GM18873 (cell line): ENCODE data around the gene SLC6A13.
"Not testable (repeated sequence)": the region's sequence is repeated elsewhere in the genome, so short reads cannot be mapped to it uniquely, and the experiment has no call there.

ENCODE experiments used
- ATAC-seq: cut with Tn5 transposase; IDR thresholded peaks from one replicate; pipeline ENCODE4 v1.9.1; 2021; ENCODE audit warnings: mild to moderate bottlenecking, moderate library complexity, moderate number of reproducible peaks; ENCODE audit not compliant: unreplicated experiment, low FRiP score

SLC6A13 gene

DNA sequence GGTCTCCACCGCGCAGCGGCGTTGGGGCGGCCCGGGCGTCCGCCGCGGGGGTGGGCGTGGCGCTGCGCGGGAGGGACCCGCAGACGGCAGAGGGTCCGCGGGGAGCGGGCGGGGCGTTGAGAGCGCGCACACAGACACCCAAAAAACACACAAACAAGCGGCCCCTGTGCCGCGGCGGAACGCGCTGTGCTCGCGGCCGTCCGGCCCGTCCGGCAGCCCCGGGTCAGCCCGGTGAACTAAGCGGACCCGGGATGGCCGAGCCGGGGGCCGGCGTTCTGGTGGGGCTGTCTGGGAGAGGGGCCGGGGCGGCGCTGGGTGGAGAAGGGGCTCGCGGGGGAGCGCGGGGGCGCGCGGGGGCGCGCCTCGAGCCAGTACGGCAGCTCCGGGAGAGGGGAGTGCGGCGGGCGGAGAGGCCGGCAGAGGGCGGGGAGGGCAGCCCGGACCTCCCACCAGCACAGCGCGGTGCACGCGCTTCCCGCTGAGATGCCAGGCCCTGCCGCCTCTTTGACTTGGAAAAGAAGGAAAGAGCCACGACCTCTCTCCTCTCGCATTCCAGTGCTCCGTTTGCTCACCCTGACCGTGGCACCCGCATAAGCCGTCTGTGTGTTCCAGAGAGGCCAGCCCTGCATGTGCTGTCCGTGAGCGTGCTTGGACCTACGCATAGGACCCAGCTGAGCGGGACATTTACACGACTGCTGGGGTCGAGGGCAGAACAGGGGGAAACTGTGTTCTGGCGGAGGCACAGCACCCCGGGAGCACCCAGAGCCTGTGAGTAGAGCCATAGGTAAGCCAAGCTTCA, 59.0 kb downstream of the SLC6A13 start:
- no peak for ATAC-seq

DNA sequence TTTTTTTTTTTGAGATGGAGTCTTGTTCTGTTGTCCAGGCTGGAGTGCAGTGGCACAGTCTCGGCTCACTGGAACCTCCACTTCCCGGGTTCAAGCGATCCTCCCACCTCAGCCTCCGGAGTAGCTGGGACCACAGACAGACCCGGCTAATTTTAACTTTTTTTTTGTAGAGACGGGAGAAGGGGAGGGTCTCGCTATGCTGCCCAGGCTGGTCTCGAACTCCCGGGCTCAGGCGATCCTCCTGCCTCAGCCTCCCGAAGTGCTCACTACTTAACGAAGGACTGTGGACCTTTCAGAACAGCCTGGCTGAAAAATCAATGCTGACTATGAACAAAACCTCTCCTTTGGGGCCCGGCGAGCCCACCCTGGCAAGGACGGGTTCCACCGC, 59.6 kb downstream of the SLC6A13 start:
- no peak for ATAC-seq

DNA sequence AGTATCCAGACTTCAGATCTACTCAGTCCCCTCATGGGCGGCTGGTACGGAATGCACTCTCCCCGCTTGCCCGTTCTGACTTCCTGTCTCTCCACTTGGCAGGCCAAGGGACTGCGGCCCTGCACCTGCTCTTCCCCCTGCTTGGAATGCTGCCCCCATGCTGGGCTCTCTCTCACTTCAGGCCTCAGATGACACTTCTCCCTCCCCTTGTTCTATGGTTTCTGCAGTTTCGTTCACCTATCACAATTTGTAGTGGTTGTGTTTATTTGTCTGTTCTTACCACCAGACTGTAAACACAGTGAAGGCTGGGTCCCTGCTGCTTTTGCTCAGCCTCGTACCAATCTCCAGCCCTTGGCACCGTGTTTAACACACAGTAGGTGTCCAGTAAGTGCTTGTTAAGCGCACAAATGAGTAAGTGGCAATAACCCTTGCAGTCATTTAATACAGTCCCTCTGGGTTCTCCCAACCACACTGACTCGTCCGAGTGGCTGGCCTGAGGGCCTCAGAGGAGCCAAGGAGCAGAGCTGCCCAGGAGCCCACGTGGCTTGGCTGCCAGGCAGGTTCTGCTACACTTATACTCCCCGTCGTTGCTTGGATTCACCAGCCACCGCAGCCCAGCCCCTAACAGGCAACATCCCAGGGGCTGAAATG, 60.4 kb downstream of the SLC6A13 start:
- no peak for ATAC-seq

DNA sequence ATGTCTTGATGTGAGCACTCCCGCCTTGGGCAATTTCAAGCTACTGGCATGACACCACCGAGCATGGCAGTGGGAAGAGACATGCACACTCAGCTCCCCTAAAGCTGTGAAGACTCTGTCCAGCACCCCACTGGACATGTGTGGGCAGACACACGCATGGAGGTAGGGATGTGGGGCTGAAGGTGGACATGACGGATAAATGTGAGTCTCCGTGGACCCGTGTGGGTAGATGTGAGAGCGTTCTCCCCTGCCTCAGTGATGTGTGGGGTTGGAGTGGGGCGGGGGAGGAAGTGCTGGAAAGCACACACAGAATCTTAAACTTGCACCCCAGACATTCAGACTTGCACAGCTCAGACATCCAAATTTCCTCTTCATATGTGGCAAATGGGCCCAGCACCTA, 61.3 kb downstream of the SLC6A13 start:
- ATAC-seq: no peak

DNA sequence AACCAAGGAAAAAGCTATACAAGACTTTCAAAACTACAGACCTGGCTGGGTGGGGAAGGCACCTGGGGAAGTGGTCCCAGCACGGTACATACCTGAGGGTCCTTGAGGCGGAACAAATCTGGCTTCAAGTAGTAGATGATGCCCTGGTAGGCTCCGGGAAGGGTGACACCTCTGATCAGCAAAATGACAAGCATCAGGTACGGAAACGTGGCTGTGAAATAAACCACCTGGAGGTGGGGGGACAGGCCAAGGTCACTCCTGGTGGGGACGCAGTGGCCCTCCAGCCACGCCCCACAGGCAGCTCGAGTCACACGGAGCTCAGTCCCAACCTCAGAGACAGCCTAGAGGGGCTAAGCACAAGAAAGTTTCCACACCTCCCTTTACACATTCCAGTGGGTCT, 63.9 kb downstream of the SLC6A13 start:
- no peak for ATAC-seq

DNA sequence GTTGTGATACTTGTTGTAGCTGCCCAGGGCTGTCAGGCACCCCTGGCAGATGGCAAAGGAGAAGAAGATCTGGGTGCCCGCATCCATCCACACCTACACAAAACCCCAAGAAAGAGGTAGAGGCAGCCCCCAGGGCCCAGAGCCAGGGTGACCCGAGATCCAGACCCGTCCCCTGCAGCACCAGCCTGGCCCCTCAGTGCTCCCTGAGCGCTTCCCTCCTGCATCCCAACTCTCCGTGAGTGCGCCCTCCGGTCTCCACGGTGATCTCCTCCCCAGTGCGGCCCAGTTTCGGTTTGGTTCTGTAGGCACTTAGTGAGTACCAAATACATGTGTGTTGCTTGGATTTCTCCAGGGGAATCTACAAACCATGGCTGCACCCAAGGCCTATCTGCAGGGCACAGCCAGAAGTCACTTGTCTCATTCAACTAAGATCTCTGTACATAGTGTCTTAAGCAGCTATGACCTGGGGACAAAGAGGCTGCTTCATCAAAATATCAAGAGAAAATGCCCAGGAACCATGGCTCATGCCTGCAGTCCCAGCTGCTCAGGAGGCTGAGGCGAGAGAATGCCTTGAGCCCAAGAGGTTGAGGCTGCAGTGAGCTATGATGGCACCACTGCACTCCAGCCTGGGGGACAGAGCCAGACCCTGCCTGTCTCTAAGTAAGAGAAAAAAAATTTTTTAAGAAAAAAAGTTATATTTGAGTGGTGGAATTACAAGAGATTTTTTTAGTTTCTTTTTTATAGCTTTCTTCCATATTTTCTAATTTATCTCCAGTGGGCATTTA, 64.5 kb downstream of the SLC6A13 start:
- ATAC-seq: no peak

DNA sequence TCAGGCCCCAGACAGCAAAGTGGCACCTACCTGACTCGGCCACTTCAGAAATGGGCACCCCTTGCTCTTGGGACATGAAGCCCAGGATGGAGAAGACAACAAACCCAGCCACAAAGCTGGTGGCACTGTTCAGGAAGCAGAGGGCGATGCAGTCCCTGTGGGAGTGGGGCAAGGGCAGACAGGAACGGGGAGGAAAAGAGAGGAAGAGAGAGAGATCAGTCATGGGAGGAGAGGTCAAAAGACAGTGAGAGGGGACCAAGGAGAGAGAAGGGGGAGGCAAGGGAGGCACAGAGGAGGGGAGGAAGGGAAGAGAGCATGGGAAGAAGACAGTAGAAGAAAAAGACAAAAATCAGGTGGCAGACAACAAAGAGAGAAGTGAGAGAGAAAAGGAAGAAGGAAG, 65.3 kb downstream of the SLC6A13 start:
- ATAC-seq: no peak

DNA sequence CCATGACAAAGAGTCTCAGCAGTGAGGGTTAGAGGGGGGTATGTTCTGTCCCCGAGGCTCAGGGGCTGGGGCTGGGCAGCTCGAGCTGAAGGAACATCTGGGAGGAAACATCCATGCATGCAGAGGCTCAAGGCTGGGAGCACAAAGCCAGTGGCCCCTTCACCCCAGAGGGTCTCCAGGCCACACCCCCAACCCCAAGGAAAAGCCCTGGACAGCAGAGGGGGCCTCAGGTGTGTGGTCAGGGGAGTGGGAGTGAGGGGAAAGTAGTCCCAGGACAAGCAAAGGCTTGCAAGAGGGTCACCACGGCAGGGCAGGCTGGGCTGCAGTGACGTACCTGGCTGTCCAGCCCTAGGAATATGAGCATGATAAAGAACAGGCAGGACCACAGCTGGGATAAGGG, 66.2 kb downstream of the SLC6A13 start:
- no peak for ATAC-seq

DNA sequence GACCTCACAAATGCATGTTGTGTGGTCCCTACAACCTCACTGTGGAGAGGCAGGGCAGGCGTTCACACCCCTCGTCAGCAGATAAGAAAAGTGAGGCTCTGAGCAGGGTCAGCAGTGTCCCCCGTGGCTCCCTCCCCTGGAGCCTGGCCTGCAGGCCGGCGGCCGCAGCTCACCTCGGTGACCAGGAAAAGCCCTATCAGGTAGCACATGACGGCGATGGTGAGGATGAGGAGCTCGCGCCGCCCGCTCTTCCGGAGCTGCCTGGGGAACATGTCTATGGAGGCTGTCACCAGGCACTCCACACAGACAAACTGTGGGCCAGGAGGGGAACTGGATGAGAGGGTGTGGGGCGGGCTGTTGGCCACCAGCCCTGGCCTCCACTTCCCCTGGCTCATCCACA, 66.7 kb downstream of the SLC6A13 start:
- ATAC-seq: no peak

DNA sequence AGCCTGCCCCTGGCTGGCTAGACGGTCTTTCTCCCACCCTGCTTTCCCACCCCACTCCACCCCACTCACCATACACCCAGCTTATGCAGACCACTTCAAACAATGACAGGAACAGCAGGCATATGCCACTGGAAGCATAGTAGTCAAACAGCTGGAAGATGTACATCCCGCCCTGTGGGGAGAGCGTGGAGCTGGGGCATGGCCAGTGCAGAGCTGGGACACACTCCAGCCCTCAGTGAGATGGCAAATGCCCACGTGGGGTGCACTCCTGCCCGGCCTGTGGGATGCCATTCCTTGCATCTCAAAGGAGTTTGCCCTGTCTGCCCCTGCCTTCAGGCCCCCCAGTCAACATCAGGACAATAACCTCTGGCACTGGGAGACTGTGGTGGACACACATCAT, 67.5 kb downstream of the SLC6A13 start:
- ATAC-seq: no peak

DNA sequence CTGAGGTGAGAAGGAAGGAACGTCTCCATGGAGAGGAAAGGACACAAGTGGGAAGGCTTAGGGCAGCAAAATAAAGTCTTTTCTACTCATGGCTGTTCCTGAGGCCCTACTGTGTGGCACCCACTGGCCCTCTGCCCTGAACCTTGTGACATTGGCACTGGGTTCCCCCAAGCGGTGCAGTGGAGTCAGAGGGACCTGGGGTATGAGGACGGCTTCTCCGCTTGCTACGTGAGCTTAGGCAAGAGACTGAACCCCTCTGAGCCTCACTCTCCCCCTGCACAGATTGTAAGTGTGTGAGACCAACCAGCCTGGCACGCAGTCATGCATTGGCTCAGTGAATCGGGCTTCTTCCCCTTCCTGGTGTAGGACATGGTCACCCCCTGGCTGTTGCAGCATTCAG, 68.4 kb downstream of the SLC6A13 start:
- no peak for ATAC-seq

DNA sequence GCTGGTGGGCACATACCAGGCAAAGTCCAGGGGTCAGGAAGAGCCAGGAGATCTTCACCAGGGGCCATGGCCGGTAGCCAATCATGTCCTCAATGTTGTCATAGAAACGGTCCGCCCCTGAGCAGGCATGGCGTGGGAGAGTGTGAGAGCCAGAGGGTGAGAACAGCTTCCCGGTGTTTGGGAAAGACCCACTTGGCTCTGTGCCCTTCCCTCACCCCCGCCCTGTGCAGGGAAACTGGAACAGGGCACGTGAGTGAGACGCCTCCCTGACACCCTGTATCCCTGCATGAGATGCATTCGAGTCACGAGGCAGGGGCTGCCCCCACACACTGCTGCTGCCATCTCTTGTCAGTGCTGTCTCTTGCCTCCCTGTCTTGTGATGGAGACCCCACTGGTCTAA, 69.4 kb downstream of the SLC6A13 start:
- ATAC-seq: no peak

DNA sequence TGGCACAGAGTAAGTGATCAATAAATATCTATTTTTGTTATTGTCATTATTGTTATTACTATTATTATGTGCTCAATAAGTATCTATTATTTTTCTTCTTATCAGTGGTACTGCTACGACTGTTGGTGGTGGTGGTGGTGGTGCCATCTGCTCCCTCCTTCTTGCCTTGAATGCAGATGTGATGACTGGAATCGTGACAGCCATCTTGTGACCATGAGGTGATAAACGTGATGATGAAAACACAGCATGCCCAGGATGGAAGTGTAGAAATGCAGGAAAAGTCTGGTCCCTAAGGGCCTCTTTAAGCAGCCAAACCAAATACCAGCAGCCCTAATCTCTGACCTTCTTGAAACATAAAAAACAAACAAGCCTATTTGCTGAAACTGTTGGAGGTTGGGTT, 71.1 kb downstream of the SLC6A13 start:
- ATAC-seq: no peak

DNA sequence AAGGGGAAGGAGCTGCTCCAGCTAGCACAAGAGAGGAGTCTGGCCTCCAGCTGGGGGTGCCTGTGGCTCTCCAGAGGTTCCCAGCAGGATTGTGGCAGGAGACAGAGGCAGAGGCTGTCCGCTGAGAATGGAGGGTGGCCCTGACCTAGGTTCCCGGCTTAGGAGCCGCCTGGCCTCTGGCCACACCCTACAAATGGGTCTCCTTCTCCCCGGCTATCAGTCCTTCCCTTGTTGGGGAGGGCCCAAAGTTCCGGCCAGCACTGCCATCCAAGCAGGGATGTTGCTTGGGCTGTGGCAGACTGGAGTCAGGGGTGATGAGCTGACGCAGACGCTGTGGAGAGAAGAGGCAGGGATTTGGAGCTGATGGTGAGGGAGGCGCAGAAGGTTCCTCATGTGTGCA, 71.8 kb downstream of the SLC6A13 start:
- ATAC-seq: no peak

DNA sequence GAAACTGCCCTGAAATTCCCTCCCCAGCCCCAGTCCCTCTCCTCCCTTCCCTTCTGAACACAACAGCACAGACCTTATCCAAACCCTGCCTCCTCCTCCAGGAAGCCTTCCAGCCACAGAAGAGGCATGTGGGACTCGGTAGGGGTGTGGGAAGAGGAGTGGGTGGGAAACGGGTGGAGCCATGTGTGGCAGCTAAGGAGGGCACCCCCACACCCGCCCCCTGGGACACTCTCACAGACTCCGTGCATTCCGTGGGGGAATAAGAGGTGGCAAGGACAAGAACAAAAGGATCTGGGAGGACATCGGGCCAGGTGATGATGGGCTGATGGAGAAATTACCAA, 73.0 kb downstream of the SLC6A13 start:
- ATAC-seq: no peak

DNA sequence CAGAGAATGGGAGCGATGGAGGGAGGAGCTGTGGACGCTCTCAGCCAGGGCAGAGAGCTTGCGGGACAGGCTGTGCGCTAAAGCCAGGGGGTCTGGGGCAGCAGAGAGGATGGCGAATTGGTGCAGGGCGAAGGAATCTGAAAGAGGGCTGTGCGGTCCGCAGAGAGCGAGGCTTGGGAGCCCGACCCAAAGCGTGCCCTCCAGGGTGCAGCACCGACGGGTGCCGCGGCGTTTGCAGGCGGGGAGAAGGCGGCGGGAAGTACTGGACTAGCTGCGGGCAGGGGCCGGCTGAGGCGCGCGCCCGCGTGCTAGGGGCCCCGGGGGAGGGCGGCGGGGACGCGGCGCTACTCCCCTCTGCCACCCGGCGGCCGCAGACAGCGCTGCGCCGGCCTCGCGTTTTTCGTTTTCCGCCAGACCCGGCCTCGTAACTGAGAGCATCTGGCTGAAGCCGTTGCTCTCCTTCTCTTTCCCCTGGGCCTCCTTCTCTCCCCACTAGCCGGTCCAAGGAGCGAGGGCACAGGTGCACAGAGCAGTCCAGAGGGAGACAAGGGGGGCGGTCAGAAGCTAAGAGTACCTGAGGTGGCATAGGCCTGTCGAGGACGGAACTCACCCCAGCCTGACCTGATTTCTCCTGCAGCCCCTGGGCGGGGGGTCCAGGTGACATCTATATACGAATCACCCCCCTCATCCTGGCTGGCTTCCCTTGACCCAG, 73.6 kb downstream of the SLC6A13 start:
- no peak for ATAC-seq

DNA sequence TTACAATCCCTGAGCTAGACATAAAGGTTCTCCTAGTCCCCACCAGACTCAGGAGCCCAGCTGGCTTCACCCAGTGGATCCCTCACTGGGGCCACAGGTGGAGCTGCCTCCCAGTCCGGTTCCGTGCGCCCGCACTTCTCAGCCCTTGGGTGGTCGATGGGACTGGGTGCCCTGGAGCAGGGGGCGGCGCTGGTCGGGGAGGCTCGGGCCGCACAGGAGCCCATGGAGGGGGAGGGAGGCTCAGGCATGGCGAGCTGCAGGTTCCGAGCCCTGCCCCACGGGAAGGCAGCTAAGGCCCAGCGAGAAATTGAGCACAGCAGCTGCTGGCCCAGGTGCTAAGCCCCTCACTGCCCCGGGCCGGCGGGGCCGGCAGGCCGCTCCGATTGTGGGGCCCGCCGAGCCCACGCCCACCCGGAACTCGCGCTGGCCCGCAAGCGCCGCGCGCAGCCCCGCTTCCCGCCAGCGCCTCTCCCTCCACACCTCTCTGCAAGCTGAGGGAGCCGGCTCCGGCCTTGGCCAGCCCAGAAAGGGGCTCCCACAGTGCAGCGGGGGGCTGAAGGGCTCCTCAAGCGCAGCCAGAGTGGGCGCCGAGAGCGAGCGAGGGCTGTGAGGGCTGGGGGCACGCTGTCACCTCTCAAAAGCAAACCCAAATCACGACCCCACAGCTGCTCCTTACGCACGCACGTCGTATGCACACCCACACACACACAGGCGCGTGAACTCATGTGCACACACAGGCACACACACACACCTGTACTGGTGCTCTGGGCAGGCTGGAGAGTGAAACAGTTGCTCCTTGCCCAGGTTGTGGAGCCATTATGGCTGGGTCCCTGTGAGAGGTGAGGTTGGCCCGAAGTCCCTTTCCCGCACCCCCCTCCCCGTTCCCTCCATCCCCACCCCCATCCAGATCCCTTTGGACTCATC, 74.4 kb downstream of the SLC6A13 start:
- ATAC-seq: not testable (repeated sequence)

DNA sequence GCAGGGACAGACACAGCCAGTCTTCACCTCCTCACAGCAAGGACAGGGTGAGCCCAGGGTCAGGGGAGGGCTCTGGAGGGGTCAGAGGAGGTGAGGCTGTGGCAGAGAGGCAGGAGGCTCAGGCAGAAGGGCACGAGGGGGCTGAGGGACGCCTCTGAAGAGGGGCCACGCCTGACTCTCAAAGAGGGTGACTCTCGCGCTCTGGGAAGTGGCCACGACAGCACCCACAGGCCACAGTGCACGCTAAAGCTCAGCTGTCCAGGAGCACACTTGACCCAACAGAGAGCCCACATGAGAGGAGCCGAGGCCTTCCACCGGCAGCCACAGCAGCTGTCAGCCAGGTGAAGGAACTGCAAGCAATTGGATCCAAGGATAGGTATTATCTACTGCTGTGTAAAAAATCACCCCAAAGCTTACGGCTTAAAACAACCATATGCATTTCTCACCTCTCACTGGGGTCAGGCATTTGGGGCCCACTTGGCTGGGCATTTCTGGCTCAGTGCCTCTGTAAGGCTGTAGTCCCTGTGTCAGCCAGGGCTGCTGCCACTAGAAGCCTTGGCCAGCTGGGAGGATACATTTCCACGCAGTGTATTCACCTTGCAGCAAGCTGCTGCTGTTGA, 76.5 kb downstream of the SLC6A13 start:
- ATAC-seq: no peak

DNA sequence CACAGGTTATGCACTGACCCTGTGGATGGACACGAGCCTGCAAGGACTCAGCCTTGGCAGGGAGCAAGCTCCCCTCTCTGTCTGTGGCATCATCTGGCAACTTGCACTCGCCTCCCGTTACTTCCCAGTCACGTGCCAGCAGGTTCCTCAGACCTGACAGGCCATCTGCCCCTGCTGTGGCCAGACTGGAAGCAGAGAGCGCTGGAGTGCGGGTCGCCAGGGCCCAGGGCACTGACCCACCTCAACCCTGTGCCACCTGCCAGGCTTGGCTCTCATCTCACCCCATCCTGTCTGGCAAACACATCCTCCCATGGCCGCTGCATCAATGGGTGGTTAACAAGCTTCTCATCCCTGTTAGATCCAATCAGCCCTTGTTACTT, 77.1 kb downstream of the SLC6A13 start:
- ATAC-seq: no peak
